ENCODE data around the gene CD180. TPM values are rescaled to one million over a fixed set of nuclear protein-coding genes. Genes with fewer than 3 reads are reported as not detected.

The CD180 gene
- total and polyA plus RNA-seq, 9 of the 15 experiments (the other 6 are each of a cell fraction or from before 2014, with no cell fraction given): 0.01 to 0.07 TPM; not detected in 7

DNA sequence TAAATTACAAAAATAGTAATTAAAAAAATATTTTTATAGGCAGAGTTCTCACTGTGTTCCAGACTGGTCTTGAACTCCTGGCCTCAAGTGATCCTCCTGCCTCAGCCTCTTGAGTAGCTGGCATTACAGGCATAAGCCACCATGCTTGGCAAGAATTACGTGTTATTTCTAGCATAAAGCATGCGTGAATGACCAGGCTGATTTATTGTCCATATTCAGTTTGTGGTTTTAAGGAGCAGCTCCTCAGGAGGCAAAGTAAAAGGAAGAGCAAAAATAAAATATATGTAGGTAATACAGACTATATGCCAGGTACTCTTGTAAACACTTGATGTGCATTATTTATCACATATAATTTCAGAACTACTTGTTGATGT, 7.1 kb upstream of the CD180 start:
- H3K27me3 ChIP-seq (ENCODE audit: control insufficient read depth in 2 of 2, insufficient read depth in 2 of 2, low read length in 2 of 2): peaks cover 6 to 18% of the 10 kb centered on the region in 2 experiments; a peak in 3 of 5 replicates
- no peak overlapping the region for H3K9ac ChIP-seq (ENCODE audit: insufficient read depth in 1 of 2, low read depth in 2 of 2, low read length in 2 of 2)
- no peaks in the 10 kb centered on the region for H3K4me1 ChIP-seq (replicated peaks in 1 of 2; ENCODE audit: control insufficient read depth in 2 of 2, insufficient read depth in 2 of 2, low read length in 2 of 2)
- TF ChIP-seq EZH2 (IDR thresholded peaks at IDR 0.05; ENCODE audit: borderline replicate concordance, low read depth, low read length) (no peak), ZNF696 (CRISPR knock-in tag; conservative IDR thresholded peaks at IDR 0.05) (no peak), ZZZ3 (IDR thresholded peaks at IDR 0.05) (no peak), HMG20A (CRISPR knock-in tag; conservative IDR thresholded peaks at IDR 0.05) (no peak), KLF16 (IDR thresholded peaks at IDR 0.05) (no peak), ZFPM2 (CRISPR knock-in tag; IDR thresholded peaks at IDR 0.05) (no peak), RFX1 (IDR thresholded peaks at IDR 0.05) (no peak), ZSCAN29 (IDR thresholded peaks at IDR 0.05) (no peak), ZBTB1 (CRISPR knock-in tag; IDR thresholded peaks at IDR 0.05; ENCODE audit: borderline replicate concordance, low read depth) (no peak), KLF1 (tag; IDR thresholded peaks at IDR 0.05) (no peak), KLF10 (CRISPR knock-in tag; IDR thresholded peaks at IDR 0.05) (no peak)
- TF ChIP-seq, protein P1, sequence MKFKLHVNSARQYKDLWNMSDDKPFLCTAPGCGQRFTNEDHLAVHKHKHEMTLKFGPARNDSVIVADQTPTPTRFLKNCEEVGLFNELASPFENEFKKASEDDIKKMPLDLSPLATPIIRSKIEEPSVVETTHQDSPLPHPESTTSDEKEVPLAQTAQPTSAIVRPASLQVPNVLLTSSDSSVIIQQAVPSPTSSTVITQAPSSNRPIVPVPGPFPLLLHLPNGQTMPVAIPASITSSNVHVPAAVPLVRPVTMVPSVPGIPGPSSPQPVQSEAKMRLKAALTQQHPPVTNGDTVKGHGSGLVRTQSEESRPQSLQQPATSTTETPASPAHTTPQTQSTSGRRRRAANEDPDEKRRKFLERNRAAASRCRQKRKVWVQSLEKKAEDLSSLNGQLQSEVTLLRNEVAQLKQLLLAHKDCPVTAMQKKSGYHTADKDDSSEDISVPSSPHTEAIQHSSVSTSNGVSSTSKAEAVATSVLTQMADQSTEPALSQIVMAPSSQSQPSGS (CRISPR knock-in tag; IDR thresholded peaks at IDR 0.05): no peak
- H3K36me3 ChIP-seq (ENCODE audit: control insufficient read depth, insufficient read depth, low read length): no peaks in the 10 kb centered on the region
- DNase-seq (ENCODE audit: extremely low read depth in 1 of 4, low spot score in 3 of 4): no peak
- WGBS (ENCODE audit: insufficient coverage, low coverage, missing lambda C conversion rate): 0% methylated on average over 2 of the region's 2 CpGs
- no peaks in the 10 kb centered on the region for H3K9me1 ChIP-seq (ENCODE audit: control insufficient read depth, insufficient read depth, low read length)
- ChIA-PET POLR2A (no interaction called here), CTCF (ENCODE audit: low intra/inter-chr PET ratio) (no interaction called here)
- FAIRE-seq: no peak
- intact Hi-C loops (cut with micrococcal nuclease): no loop called here
- H3K79me2 ChIP-seq (ENCODE audit: control insufficient read depth, insufficient read depth, low read length): no peaks in the 10 kb centered on the region
- no peak overlapping the region for H3K4me3 ChIP-seq
- no peak for ATAC-seq
- no peak overlapping the region for H2AFZ ChIP-seq (ENCODE audit: low read depth, low read length)
- H3K4me2 ChIP-seq (ENCODE audit: insufficient read depth, low read length): no peak overlapping the region
- H4K20me1 ChIP-seq (replicated peaks; ENCODE audit: control insufficient read depth, insufficient read depth, low read length): peaks cover 5% of the 10 kb centered on the region; the same call in 1 of the 2 replicates
- in situ Hi-C loops (cut with MboI): no loop called here
- BruUV-seq (replicated peaks): no TSS peak
- no peak overlapping the region for H3K27ac ChIP-seq (ENCODE audit: extremely low read depth, low read depth, low read length)
- H3K9me3 ChIP-seq (replicated peaks; ENCODE audit: control insufficient read depth, insufficient read depth, low read depth, low read length): no peaks in the 10 kb centered on the region

All from K562 (cell line).